ENCODE measurements around the gene NOLC1.

DNA sequence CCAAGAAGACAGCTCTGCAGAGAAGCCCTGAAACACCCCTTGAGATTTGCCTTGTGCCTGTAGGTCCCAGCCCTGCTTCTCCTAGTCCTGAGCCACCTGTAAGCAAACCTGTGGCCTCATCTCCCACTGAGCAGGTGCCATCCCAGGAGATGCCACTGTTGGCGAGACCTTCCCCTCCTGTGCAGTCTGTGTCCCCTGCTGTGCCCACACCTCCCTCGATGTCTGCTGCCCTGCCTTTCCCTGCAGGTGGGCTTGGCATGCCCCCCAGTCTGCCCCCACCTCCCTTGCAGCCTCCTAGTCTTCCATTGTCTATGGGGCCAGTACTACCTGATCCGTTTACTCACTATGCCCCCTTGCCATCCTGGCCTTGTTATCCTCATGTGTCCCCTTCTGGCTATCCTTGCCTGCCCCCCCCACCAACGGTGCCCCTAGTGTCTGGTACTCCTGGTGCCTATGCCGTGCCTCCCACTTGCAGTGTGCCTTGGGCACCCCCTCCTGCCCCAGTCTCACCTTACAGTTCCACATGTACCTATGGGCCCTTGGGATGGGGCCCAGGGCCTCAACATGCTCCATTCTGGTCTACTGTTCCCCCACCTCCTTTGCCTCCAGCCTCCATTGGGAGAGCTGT is 11.2 kb upstream of the NOLC1 start:
- no peak for TF ChIP-seq CTBP1 (IDR thresholded peaks at IDR 0.05; ENCODE audit: borderline replicate concordance)
- no peak for TF ChIP-seq FOXK2 (IDR thresholded peaks at IDR 0.05)
- no peak for TF ChIP-seq PKNOX1 (IDR thresholded peaks at IDR 0.05)
- TF ChIP-seq FOXM1 (IDR thresholded peaks at IDR 0.05; ENCODE audit: borderline replicate concordance): no peak
- TF ChIP-seq HDGF (IDR thresholded peaks at IDR 0.05; ENCODE audit: borderline replicate concordance): no peak
- no peak for TF ChIP-seq FOXA1 (IDR thresholded peaks at IDR 0.05)
- no peak for TF ChIP-seq SP1 (IDR thresholded peaks at IDR 0.05)
- no peak for TF ChIP-seq ELF4 (IDR thresholded peaks at IDR 0.05)
- TF ChIP-seq ZNF384 (IDR thresholded peaks at IDR 0.05): no peak
- no peak for TF ChIP-seq TARDBP (IDR thresholded peaks at IDR 0.05)
- no peak for TF ChIP-seq ARNT (IDR thresholded peaks at IDR 0.05)
